ENCODE measurements around the gene RPS15A.
"Not testable (repeated sequence)": the region's sequence is repeated elsewhere in the genome, so short reads cannot be mapped to it uniquely, and the experiment has no call there.

- not testable (repeated sequence) for TF ChIP-seq POLR2AphosphoS5, CTCF (IDR thresholded peaks at IDR 0.05)
Observed at GRCh38 chr16:18742870-18743269, 47.3 kb downstream of the RPS15A start.

Measured in esophagus muscularis mucosa (tissue), 3 donors.